Stimulated activated CD8-positive, alpha-beta memory T cell treated with anti-CD3 and anti-CD28 coated beads, Interleukin-2, amount 100 ng/mL, for 48 hours (primary cell): Measurements from ENCODE around the gene MORC2.

ENCODE experiments used
- DNase-seq, 2 donors: peaks; one replicate each; pipeline ENCODE4 v3.0.0-alpha.2; 2020; ENCODE audit warnings: low read depth in 2 of 2

MORC2 gene

GRCh38 chr22:30889268-30889995 lies 79.1 kb downstream of the MORC2 start:
- DNase-seq: no peak

- DNase-seq: no peak
Observed at GRCh38 chr22:30887861-30888260, 80.7 kb downstream of the MORC2 start.

- DNase-seq: no peak
Observed at GRCh38 chr22:30887453-30887852, 81.1 kb downstream of the MORC2 start.

- no peak for DNase-seq
Observed at GRCh38 chr22:30885591-30885990, 83.0 kb downstream of the MORC2 start.

GRCh38 chr22:30885001-30885366 lies 83.6 kb downstream of the MORC2 start:
- no peak for DNase-seq

- no peak for DNase-seq
Observed at GRCh38 chr22:30884211-30885000, 84.2 kb downstream of the MORC2 start.

GRCh38 chr22:30883586-30884145 lies 84.9 kb downstream of the MORC2 start:
- no peak for DNase-seq

GRCh38 chr22:30882974-30883533 lies 85.5 kb downstream of the MORC2 start:
- no peak for DNase-seq

GRCh38 chr22:30882184-30882717 lies 86.3 kb downstream of the MORC2 start:
- no peak for DNase-seq

GRCh38 chr22:30881361-30882183 lies 87.0 kb downstream of the MORC2 start:
- DNase-seq: no peak

GRCh38 chr22:30880847-30881246 lies 87.7 kb downstream of the MORC2 start:
- DNase-seq: no peak

- DNase-seq: no peak
Observed at GRCh38 chr22:30880181-30880601, 88.4 kb downstream of the MORC2 start.

- no peak for DNase-seq
Observed at GRCh38 chr22:30879415-30879797, 89.2 kb downstream of the MORC2 start.

- DNase-seq: no peak
Observed at GRCh38 chr22:30878516-30879414, 89.8 kb downstream of the MORC2 start.

- no peak for DNase-seq
Observed at GRCh38 chr22:30877662-30878515, 90.7 kb downstream of the MORC2 start.

- DNase-seq: no peak
Observed at GRCh38 chr22:30876915-30877553, 91.5 kb downstream of the MORC2 start.

GRCh38 chr22:30876221-30876751 lies 92.3 kb downstream of the MORC2 start:
- no peak for DNase-seq

GRCh38 chr22:30875481-30876215 lies 92.9 kb downstream of the MORC2 start:
- no peak for DNase-seq
